Raji (cell line): ENCODE results near the gene CLEC16A.

ENCODE experiments used
- POLR2A ChIP-seq: IDR thresholded peaks from 2 replicates; pipeline ENCODE4 v1.6.1; 2011; ENCODE audit warnings: low read depth, low read length, control low read depth; ENCODE audit not compliant: insufficient read depth

CLEC16A gene

DNA sequence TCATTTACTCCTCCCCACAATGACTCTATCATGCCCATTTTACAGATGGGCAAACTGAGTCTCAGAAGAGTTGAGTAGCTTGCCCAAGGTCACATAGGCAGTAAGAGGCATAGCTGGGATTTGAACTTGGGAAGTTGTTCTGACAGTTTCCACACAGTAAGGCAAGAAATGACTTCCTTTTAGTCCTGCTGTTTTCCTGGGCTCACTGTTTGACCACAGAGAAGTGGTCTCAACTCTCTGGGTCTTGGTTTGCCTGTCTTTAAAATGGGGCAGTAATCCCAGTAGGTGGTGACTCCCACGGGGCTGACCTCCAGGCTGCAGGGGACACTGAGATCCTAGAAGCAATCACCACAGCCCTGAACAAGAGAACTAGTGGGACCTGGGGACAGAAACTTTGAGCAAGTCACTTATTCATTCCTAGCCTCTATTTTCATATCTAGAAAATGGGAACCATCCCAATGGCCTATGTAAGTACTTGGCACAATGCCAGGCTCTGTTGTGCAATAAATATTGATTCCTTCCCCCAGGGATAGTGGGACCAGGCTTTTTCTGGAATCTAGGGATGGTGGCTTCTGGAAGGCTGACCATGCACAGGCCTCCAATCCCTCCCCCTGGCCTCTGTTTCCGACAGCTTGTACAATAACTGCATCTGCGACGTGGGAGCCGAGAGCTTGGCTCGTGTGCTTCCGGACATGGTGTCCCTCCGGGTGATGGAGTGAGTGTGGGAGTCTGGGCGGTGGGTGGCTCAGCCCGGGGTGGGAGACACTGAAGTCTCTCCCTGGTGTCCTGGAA, 22.6 kb upstream of the CLEC16A start:
- no peak for TF ChIP-seq POLR2A

DNA sequence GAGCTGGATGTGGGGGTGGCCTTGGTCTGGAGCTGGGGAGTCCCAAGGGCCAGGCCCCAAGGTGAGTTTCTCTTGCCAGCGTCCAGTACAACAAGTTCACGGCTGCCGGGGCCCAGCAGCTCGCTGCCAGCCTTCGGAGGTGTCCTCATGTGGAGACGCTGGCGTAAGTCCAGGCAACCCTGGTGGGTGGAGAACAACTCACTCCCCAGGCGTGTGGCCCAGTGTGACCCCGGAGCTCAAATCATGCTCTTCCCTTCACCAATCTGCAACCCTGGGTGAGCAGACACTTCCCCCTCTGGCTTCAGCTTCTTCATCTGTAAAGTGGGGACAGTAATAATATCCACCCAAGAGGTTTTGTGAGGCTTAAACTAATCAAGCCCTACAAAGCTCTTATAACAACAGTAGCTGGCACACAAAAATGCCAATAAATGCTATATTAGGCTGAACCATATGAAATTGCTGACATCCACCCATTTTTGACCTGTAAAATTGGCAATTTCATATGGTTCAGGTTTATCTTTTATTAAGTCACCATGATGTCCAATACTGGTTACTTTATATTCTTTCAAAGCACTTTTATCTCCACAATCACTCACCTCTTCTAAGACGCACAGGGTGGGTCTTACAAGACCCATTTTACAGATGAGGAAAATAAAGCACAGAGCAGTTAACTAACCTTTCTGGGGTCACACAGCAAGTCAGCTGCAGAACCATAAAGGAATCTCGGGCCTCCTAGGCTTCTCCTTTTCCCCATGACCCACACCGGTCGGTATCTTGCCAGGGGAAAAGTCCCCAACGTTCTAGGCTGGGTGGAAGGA, 21.8 kb upstream of the CLEC16A start:
- no peak for TF ChIP-seq POLR2A

DNA sequence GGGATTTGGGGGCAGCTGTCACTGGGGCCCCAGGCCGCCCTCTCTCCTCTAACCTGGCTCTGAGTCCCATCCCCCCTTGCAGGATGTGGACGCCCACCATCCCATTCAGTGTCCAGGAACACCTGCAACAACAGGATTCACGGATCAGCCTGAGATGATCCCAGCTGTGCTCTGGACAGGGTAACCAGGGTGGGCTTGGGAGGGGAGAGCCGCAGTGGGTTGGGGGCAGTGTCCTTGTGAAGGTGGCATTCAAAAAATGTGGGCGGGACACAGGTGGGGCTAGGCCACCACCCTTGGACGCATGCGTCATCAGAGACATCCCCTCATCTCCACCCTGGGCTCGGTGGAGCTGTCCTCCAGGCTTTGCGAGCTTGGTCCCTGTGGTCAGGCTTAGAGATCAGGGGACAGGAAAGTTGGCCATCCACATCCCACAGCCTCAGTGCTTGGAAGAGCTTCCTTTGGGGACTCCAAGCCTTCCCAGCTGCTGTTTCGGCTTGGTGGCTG, 21.2 kb upstream of the CLEC16A start:
- no peak for TF ChIP-seq POLR2A

GRCh38 chr16:10923650-10924214, 20.6 kb upstream of the CLEC16A start:
- no peak for TF ChIP-seq POLR2A

DNA sequence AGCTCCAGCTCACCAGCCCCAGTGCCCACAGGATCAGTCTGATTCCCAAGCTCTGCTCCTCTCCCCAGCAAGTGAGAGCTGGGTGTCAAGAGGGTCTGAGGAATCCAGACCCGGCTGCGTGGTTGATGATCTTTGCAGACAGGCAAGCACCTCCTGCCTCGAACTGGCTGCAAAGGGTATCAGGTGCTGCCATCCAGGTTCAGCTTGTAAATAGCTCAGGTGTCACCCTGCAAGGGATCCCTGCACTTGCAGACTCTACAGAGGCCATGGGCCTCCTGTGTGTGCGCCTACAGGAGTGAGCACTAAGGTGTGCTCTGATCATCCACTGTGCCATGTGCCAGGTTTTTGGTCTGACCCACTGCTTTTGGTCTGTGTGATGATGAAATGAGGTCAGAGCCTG, 18.3 kb upstream of the CLEC16A start:
- no peak for TF ChIP-seq POLR2A

GRCh38 chr16:10926867-10927266, 17.5 kb upstream of the CLEC16A start:
- no peak for TF ChIP-seq POLR2A

GRCh38 chr16:10927497-10928112, 16.8 kb upstream of the CLEC16A start:
- no peak for TF ChIP-seq POLR2A

- no peak; the same call in 1 of the 2 replicates for TF ChIP-seq POLR2A
These were observed 14.3 kb upstream of the CLEC16A start for GRCh38 chr16:10929853-10930754.

DNA sequence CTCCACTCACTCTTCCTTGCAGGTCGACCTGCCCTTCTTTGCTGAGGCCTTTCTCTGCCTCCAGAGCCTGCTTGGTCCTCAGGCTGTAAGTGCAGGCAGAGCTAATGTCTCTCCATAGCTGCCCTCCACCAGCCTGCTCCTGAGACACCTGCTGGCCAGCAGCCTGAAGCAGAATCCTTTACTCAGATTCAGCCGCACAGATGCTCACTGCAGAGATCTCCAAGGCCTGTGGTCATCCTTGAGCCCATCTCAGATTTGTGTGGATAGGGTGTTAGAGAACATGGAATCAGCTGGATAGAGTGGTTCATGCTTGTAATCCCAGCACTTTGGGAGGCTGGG, 13.6 kb upstream of the CLEC16A start:
- TF ChIP-seq POLR2A: no peak

DNA sequence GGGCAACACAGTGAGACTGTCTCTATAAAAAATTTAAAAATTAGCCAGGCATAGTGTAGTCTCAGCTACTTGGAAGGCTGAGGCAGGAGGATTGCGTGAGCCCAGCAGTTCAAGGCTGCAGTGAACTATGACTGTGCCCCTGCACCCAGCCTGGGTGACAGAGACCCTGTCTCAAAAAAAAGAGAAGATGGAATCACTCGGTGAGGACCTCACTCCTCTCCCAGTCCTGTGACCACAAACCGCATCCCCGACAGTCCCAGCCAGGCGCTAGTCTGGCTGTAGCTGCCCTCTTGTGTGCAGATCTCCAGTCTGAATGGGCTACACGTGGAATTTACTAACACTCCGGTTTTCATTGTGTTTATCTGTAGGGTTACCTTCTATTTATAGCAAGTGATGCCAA, 13.2 kb upstream of the CLEC16A start:
- TF ChIP-seq POLR2A: no peak

DNA sequence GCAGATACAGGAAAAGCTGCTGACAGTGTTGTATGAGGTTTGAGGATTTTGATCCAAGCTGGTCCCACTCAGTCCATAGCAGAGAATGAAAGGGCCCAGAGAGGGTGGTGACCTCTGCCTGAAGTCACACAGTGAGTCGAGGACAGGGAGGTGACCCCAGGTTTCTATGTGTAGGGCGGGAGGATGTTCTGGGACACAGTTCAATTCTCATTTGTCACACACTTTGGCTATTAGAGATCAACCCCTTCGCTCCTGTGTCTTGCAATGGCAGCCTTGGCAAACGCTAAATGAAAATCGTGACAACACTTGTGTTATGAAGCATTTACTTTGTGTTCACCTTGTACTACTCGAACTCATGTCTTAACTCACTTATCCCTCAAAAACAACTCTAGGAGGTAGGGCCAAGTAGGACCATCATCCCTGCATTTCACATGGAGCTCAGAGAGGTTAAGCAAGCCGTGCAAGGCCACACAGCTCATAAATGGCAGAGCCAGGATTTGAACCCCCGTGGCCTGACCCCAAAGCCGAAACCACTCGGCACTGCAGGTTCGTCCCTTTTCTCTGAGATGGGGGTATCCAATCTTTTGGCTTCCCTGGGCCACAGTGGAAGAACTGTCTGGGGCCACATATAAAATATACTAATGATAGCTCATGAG, 12.3 kb upstream of the CLEC16A start:
- no peak for TF ChIP-seq POLR2A

- peak; percentile 40; the same call in 1 of the 2 replicates for TF ChIP-seq POLR2A
These were observed 11.2 kb upstream of the CLEC16A start for GRCh38 chr16:10932959-10933710.

GRCh38 chr16:10933865-10934264, 10.5 kb upstream of the CLEC16A start:
- no peak for TF ChIP-seq POLR2A
